ENCODE data around the gene CCL21.

GRCh38 chr9:34746526-34746925, 36.6 kb upstream of the CCL21 start:
- TF ChIP-seq POLR2A (IDR thresholded peaks at IDR 0.05) (no peak), CTCF (IDR thresholded peaks at IDR 0.05) (no peak)

All from adrenal gland (tissue), 5 donors.